Activated T-helper 1 cell treated with anti-CD3 and anti-CD28 coated beads, Interleukin-12 subunit alpha, Interleukin-12 subunit beta, Interleukin-2, Interleukin-4 antibody, amounts not matched to agents 30 ng/mL and 10 ng/mL and 1 ng/mL, durations not matched to agents 14 hours and 24 hours and 36 hours (primary cell): ENCODE data around the gene CRYBA4. TPM values are rescaled to one million over a fixed set of nuclear protein-coding genes. Genes with fewer than 3 reads are reported as not detected.

Experiments used
- DNase-seq: peaks from one replicate; pipeline ENCODE4 v3.0.0; 2021; ENCODE audit warnings: low spot score
- H3K27ac Mint-ChIP-seq: one replicate; pipeline ENCODE4 v1.8.0; 2021; ENCODE audit warnings: mild to moderate bottlenecking, mixed read lengths
- H3K27me3 Mint-ChIP-seq: one replicate; pipeline ENCODE4 v1.8.0; 2022; ENCODE audit warnings: mild to moderate bottlenecking, moderate library complexity, mixed read lengths; ENCODE audit not compliant: insufficient read depth
- H3K36me3 Mint-ChIP-seq: one replicate; pipeline ENCODE4 v1.8.0; 2021; ENCODE audit warnings: low read depth, mixed read lengths
- H3K4me1 Mint-ChIP-seq: one replicate; pipeline ENCODE4 v1.8.0; 2021; ENCODE audit warnings: low read depth, mixed read lengths
- H3K4me3 Mint-ChIP-seq: one replicate; pipeline ENCODE4 v1.8.0; 2021; ENCODE audit warnings: mild to moderate bottlenecking, moderate library complexity, mixed read lengths
- H3K9me3 Mint-ChIP-seq: one replicate; pipeline ENCODE4 v1.8.0; 2021; ENCODE audit warnings: mixed read lengths
- intact Hi-C: fragments of 100-400 bp; cut with micrococcal nuclease; formaldehyde crosslinking; loops from one replicate; pipeline ENCODE4 v1.15.1; 2024
- total RNA-seq: library from RNA; stranded (reverse); gene quantifications from 2 replicates; pipeline ENCODE4 v1.2.3, GENCODE V29; 2022

The CRYBA4 gene
- total RNA-seq, 1 donor from 2014 or later, result not detected

DNA sequence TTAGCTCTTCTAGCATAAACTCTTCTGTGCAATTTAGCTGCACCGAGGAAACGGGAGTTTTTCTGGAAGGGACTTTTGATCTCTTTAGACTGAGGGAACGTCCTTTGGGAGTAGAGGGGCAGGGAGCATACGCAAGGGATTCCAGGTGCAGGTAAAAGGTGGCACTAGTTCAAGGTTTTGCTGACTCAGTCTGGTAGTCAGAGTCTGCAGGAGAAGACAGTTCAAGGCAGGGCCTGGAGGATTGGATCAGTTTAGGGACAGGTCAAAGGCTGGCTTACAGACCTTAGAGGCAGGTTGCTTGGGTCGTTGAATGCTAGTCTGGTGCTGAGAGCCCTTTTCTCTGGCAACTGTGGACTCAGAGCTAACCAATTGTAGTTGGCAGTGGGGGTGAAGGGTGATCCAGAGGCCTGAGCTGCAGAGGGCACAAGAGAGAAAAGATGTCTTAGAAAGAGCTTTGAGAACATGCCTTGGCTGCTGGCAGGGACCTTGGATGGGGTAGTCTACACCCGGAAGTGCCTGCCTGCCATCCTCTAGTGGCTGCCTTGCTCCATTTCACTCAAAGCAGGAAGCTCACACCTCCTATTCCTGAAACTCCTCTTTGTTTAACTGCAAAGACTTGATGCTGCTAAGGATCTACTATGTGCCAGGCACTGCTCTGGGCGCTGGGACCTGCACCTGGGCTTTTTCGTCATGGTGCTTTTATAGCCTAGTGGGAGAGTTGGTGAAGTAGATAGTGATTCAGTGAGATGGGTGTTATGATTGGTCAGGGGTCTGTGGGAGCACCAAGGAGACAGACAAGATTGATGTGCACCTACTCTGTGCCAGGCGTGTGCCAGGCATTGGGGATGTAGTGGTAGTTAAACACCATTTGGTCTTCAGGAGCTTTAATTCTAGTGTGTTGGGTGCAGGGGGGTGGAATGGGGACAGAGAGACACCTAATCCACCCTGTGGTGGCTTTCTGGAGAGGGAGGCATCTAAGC, 52.7 kb downstream of the CRYBA4 start:
- intact Hi-C loops, result loop anchor here (10.0 kb wide), 1 partner anchor 380 kb away; no protein-coding TSS in a partner anchor
- DNase-seq, result peak; percentile 9

DNA sequence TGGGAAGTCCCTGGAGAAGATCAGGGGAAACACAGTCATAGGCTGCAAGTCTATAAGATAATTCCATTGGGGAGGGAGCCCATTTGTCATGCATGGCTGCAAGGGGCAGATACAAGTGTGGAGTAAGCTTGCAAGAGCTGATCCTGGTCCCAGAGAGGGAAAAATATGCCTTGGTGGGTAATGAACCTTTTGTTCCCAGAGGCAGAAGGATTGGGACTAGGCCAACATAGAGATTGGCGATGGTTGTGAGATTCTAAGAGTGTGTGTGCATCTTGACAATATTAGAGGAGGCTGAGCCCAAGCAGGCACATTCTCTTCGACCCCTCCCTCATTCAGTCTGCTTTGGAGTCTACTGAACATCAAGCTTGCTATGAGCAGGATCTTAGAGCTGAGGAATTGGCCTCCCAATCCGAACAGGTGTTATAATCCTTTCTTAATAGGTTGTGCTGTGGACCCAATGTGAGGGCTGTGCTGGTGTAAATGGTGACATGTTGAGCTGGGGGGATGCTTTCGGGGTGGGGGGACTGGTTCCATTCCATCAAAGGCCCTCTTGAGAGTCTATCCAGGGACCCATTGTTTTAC, 54.0 kb downstream of the CRYBA4 start:
- no peak for DNase-seq
- H3K9me3 Mint-ChIP-seq, result no peaks in the 10 kb centered on the region
- H3K4me1 Mint-ChIP-seq, result peaks cover 65% of the 10 kb centered on the region
- peak overlapping the region; percentile 98 for H3K27ac Mint-ChIP-seq
- intact Hi-C loops, result loop anchor here (10.0 kb wide), 1 partner anchor 381 kb away; no protein-coding TSS in a partner anchor
- peaks cover 22% of the 10 kb centered on the region for H3K36me3 Mint-ChIP-seq
- peak overlapping the region; percentile 95 for H3K4me3 Mint-ChIP-seq
- H3K27me3 Mint-ChIP-seq, result no peaks in the 10 kb centered on the region

More for the DNA sequence above, 52.7 kb downstream of the CRYBA4 start:
- Mint-ChIP-seq H3K27me3 (no peaks in the 10 kb centered on the region), H3K27ac (peak overlapping the region; percentile 98), H3K4me1 (peaks cover 77% of the 10 kb centered on the region), H3K36me3 (peaks cover 29% of the 10 kb centered on the region), H3K4me3 (peak overlapping the region; percentile 95), H3K9me3 (no peaks in the 10 kb centered on the region)

- peaks cover 50% of the 10 kb centered on the region for H3K4me1 Mint-ChIP-seq
- H3K9me3 Mint-ChIP-seq, result no peaks in the 10 kb centered on the region
- intact Hi-C loops, result loop anchor here (10.0 kb wide), 1 partner anchor 382 kb away; no protein-coding TSS in a partner anchor
- no peak overlapping the region for H3K27ac Mint-ChIP-seq
- peaks cover 34% of the 10 kb centered on the region for H3K36me3 Mint-ChIP-seq
- DNase-seq, result no peak
- H3K27me3 Mint-ChIP-seq, result no peaks in the 10 kb centered on the region
- no peak overlapping the region for H3K4me3 Mint-ChIP-seq
Measured at GRCh38 chr22:26677217-26677616, 55.5 kb downstream of the CRYBA4 start.

GRCh38 chr22:26679003-26679629, 57.4 kb downstream of the CRYBA4 start:
- Mint-ChIP-seq H3K4me3 (no peak overlapping the region), H3K27ac (peak overlapping the region; percentile 62), H3K4me1 (peaks cover 35% of the 10 kb centered on the region), H3K36me3 (peaks cover 40% of the 10 kb centered on the region), H3K9me3 (no peaks in the 10 kb centered on the region), H3K27me3 (no peaks in the 10 kb centered on the region)
- DNase-seq, result peak; percentile 62
- intact Hi-C loops, result loop anchor here (2.0 to 10.0 kb wide), 3 partner anchors 78 to 1126 kb away; no protein-coding TSS in a partner anchor

Other genes with a start within 250 kb of the CRYBA4 start
- 23.4 and 23.5 TPM in 2 replicates for gene ASPHD2, start 192.7 kb upstream of the CRYBA4 start, total RNA-seq
- 43.8 and 44.5 TPM in 2 replicates for gene HPS4, start 138.2 kb upstream of the CRYBA4 start, total RNA-seq
- 29.2 and 34.8 TPM in 2 replicates for gene SRRD, start 138.1 kb upstream of the CRYBA4 start, total RNA-seq
- gene TFIP11, start 109.5 kb upstream of the CRYBA4 start, total RNA-seq, result 57.2 and 58.1 TPM in 2 replicates
- 36.1 and 37.0 TPM in 2 replicates for gene TPST2, start 31.8 kb upstream of the CRYBA4 start, total RNA-seq
- gene CRYBB1, start 3.9 kb upstream of the CRYBA4 start, total RNA-seq, result not detected in 2 replicates
- gene MIAT, start 35.6 kb downstream of the CRYBA4 start, total RNA-seq, result 37.9 and 39.8 TPM in 2 replicates